Mesothelial cell of epicardium (in vitro differentiated cells): ENCODE data around the gene RGS4. TPM values are rescaled to one million over a fixed set of nuclear protein-coding genes. Genes with fewer than 3 reads are reported as not detected.

Experiments used
- DNase-seq, 2 experiments: peaks; one replicate each; pipeline ENCODE4 v3.0.0; 2021; ENCODE audit warnings: low spot score in 2 of 2; ENCODE audit not compliant: unreplicated experiment in 2 of 2
- H3K27ac Mint-ChIP-seq: 2 replicates; pipeline ENCODE4 v1.8.0; 2021; ENCODE audit warnings: mixed read lengths
- H3K27me3 Mint-ChIP-seq: 2 replicates; pipeline ENCODE4 v1.8.0; 2021; ENCODE audit warnings: low read depth, mixed read lengths
- H3K36me3 Mint-ChIP-seq: 2 replicates; pipeline ENCODE4 v1.8.0; 2021; ENCODE audit warnings: mixed read lengths
- H3K4me1 Mint-ChIP-seq: 2 replicates; pipeline ENCODE4 v1.8.0; 2021; ENCODE audit warnings: mixed read lengths
- H3K4me3 Mint-ChIP-seq: 2 replicates; pipeline ENCODE4 v1.8.0; 2021; ENCODE audit warnings: mild to moderate bottlenecking, moderate library complexity, mixed read lengths
- H3K9me3 Mint-ChIP-seq: 2 replicates; pipeline ENCODE4 v1.8.0; 2021; ENCODE audit warnings: mixed read lengths
- total RNA-seq: library from RNA; stranded (reverse); gene quantifications from 3 replicates; pipeline ENCODE4 v1.2.1, GENCODE V29; 2021
- TF ChIP-seq, protein P1 (sequence below): fragments of 200-600 bp; sonication (generic); IDR thresholded peaks from one replicate; pipeline ENCODE4 v1.5.0; 2021; ENCODE audit warnings: antibody characterized with exemption; ENCODE audit not compliant: unreplicated experiment

Gene RGS4
- total RNA-seq, 1 donor from 2014 or later = 33.8 TPM

DNA sequence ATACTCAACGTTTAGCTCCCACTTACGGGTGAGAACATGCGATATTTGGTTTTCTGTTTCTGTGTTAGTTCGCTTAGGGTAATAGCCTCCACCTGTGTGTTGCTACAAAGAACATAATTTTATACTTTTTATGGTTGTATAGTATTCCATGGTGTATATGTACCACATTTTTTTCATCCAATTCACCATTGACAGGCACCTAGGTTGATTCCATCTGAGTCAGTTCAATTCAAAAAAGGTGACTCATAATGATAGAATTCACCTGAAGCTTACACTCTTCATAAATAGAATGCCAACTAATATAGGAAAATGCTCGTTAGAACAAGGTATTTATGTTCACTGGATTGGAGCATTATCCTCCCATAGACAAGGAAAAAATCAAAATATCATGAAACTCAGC lies 38.5 kb downstream of the RGS4 start:
- Mint-ChIP-seq H3K9me3 (peaks cover 15% of the 10 kb centered on the region), H3K36me3 (no peaks in the 10 kb centered on the region), H3K4me1 (peaks cover 28% of the 10 kb centered on the region), H3K27ac (no peak overlapping the region), H3K4me3 (no peak overlapping the region), H3K27me3 (no peaks in the 10 kb centered on the region)
- no peak for DNase-seq
- TF ChIP-seq, protein P1, sequence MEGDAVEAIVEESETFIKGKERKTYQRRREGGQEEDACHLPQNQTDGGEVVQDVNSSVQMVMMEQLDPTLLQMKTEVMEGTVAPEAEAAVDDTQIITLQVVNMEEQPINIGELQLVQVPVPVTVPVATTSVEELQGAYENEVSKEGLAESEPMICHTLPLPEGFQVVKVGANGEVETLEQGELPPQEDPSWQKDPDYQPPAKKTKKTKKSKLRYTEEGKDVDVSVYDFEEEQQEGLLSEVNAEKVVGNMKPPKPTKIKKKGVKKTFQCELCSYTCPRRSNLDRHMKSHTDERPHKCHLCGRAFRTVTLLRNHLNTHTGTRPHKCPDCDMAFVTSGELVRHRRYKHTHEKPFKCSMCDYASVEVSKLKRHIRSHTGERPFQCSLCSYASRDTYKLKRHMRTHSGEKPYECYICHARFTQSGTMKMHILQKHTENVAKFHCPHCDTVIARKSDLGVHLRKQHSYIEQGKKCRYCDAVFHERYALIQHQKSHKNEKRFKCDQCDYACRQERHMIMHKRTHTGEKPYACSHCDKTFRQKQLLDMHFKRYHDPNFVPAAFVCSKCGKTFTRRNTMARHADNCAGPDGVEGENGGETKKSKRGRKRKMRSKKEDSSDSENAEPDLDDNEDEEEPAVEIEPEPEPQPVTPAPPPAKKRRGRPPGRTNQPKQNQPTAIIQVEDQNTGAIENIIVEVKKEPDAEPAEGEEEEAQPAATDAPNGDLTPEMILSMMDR = no peak

DNA sequence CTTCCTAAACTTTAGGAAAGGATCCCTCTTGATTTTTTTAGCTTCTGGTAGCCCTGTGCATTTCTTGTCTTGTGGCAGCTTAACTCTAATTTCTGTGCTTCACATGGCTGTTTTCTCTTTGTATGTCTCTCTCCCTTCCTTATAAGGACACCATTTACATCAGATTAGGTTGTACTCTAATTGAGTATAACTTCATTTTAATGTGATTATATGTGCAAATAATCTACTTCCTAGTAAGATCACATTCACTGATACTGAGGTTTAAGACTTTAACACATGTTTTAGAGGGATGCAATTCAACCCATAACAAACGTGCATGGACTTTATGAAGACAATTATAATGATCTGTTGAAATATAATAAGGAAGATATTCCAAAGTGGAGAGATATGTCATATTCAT lies 46.7 kb downstream of the RGS4 start:
- H3K4me3 Mint-ChIP-seq = no peak overlapping the region
- H3K27ac Mint-ChIP-seq = no peak overlapping the region
- H3K4me1 Mint-ChIP-seq = no peaks in the 10 kb centered on the region
- H3K36me3 Mint-ChIP-seq = no peaks in the 10 kb centered on the region
- peaks cover 6% of the 10 kb centered on the region for H3K9me3 Mint-ChIP-seq
- no peak for DNase-seq
- TF ChIP-seq, protein P1 = no peak
- no peaks in the 10 kb centered on the region for H3K27me3 Mint-ChIP-seq

DNA sequence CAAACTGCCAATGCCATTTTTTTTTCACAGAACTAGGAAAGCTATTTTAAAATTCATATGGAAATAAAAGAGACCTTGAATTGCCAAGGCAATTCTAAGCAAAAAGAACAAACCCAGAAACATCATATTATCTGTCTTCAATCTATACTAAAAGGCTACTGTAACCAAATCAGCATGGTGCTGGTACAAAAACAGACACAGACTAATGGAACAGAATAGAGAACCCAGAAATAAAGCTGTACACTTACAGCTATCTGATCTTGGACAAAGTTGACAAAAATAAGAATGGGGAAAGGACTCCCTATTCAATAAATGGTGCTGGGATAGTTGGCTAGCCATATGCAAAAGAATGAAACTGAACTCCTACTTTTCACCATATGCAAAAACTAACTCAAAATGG lies 50.5 kb downstream of the RGS4 start:
- H3K4me3 Mint-ChIP-seq = no peak overlapping the region
- peaks cover 1% of the 10 kb centered on the region for H3K27me3 Mint-ChIP-seq
- H3K36me3 Mint-ChIP-seq = no peaks in the 10 kb centered on the region
- peaks cover 6% of the 10 kb centered on the region for H3K9me3 Mint-ChIP-seq
- TF ChIP-seq, protein P1 = no peak
- no peak for DNase-seq
- H3K27ac Mint-ChIP-seq = no peak overlapping the region
- peaks cover 5% of the 10 kb centered on the region for H3K4me1 Mint-ChIP-seq

DNA sequence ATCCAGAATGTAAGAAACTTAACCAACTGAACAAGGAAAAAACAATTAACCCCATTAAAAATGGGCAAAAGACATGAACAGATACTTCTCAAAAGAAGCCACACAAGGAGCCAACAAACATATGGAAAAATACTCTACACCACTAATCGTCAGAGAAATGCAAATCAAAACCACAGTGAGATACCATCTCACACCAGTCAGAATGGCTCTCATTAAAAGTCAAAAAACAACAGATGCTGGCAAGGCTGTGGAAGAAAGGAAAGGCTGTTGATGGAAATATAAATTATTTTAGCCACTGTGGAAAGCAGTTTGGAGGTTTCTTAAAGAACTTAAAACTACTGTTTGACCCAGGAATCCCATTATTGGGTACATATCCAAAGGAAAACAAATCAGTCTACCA lies 51.2 kb downstream of the RGS4 start:
- DNase-seq = no peak
- no peak overlapping the region for H3K4me3 Mint-ChIP-seq
- peaks cover 5% of the 10 kb centered on the region for H3K4me1 Mint-ChIP-seq
- TF ChIP-seq, protein P1 = no peak
- no peaks in the 10 kb centered on the region for H3K36me3 Mint-ChIP-seq
- H3K27ac Mint-ChIP-seq = no peak overlapping the region
- peaks cover 1% of the 10 kb centered on the region for H3K27me3 Mint-ChIP-seq
- peaks cover 6% of the 10 kb centered on the region for H3K9me3 Mint-ChIP-seq

DNA sequence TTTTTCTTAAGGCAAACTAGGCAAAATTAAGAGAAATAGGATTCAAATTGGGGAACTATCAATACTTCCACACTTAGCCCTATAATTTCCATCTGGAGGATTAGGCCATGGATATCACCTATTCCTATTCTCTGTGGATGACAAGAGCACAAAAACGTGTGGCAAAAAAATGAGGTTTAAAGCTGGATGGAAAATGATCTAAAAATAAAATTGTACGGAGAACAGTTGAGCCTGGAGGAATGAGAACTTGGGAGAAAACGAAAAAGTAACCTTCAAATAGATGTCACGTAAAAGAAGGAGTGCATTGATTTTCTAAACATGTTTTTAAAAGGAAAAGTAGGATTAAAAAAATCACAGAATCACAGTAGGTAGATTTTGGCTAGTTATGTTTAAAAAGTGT lies 55.7 kb downstream of the RGS4 start:
- Mint-ChIP-seq H3K4me1 (peaks cover 5% of the 10 kb centered on the region), H3K9me3 (peaks cover 6% of the 10 kb centered on the region), H3K4me3 (no peak overlapping the region), H3K27me3 (peaks cover 1% of the 10 kb centered on the region), H3K36me3 (no peaks in the 10 kb centered on the region), H3K27ac (no peak overlapping the region)
- no peak for DNase-seq
- TF ChIP-seq, protein P1 = no peak

Other genes with a start within 250 kb of the RGS4 start
- gene CCDC190, start 208.2 kb upstream of the RGS4 start, total RNA-seq = 0.11 to 0.13 TPM in 2 of 3 replicates, not detected in the other
- gene RGS5, start 133.6 kb downstream of the RGS4 start, total RNA-seq = 209 to 263 TPM (median 218 TPM) in 3 replicates